GM12878 (cell line): ENCODE results near the gene SSH3. TPM values are rescaled to one million over a fixed set of nuclear protein-coding genes. Genes with fewer than 3 reads are reported as not detected.

Source experiments
- BCL3 ChIP-seq: IDR thresholded peaks from 2 replicates; pipeline ENCODE4 v1.6.1; 2011; ENCODE audit warnings: borderline replicate concordance, low read depth, mild to moderate bottlenecking, moderate library complexity, low read length; ENCODE audit not compliant: insufficient read depth, poor library complexity, severe bottlenecking
- BCLAF1 ChIP-seq: fragments of 450-650 bp; IDR thresholded peaks from 2 replicates; pipeline ENCODE4 v1.6.1; 2017; ENCODE audit warnings: antibody characterized with exemption, mild to moderate bottlenecking, moderate library complexity
- E2F8 ChIP-seq: fragments of 450-650 bp; IDR thresholded peaks from 2 replicates; pipeline ENCODE4 v1.6.1; 2018; ENCODE audit warnings: mild to moderate bottlenecking, low read depth, moderate library complexity; ENCODE audit not compliant: partially characterized antibody
- GABPA ChIP-seq: IDR thresholded peaks from 2 replicates; pipeline ENCODE4 v1.6.1; 2014; ENCODE audit warnings: antibody characterized with exemption, low read depth, mild to moderate bottlenecking, inconsistent platforms
- IRF3 ChIP-seq: fragments of 450-650 bp; IDR thresholded peaks from 2 replicates; pipeline ENCODE4 v1.6.1; 2014; ENCODE audit warnings: mild to moderate bottlenecking
- JUND ChIP-seq: IDR thresholded peaks from 2 replicates; pipeline ENCODE4 v1.6.1; 2012; ENCODE audit warnings: low read depth, mild to moderate bottlenecking, low read length, improper control_type of control experiment, moderate library complexity
- MTA3 ChIP-seq: IDR thresholded peaks from 2 replicates; pipeline ENCODE4 v1.6.1; 2012; ENCODE audit warnings: low read length, inconsistent platforms, borderline replicate concordance
- POLR2A ChIP-seq: IDR thresholded peaks from 2 replicates; pipeline ENCODE4 v1.6.1; 2011; ENCODE audit warnings: low read depth, mild to moderate bottlenecking, low read length
- RB1 ChIP-seq: fragments of 450-650 bp; formaldehyde crosslinking; IDR thresholded peaks from 2 replicates; pipeline ENCODE4 v1.6.1; 2017; ENCODE audit warnings: mild to moderate bottlenecking, borderline replicate concordance
- SPI1 ChIP-seq: IDR thresholded peaks from 2 replicates; pipeline ENCODE4 v1.6.1; 2011; ENCODE audit warnings: low read depth, mild to moderate bottlenecking, low read length, moderate library complexity, borderline replicate concordance; ENCODE audit not compliant: insufficient read depth
- STAT3 ChIP-seq: IDR thresholded peaks from 2 replicates; pipeline ENCODE4 v1.6.1; 2011; ENCODE audit warnings: low read depth, low read length, improper control_type of control experiment
- SUZ12 ChIP-seq: fragments of 200-600 bp; sonication (generic); IDR thresholded peaks from one replicate; pipeline ENCODE4 v1.6.1; 2018; ENCODE audit warnings: antibody characterized with exemption, mild to moderate bottlenecking; ENCODE audit not compliant: unreplicated experiment
- TAF1 ChIP-seq: IDR thresholded peaks from 2 replicates; pipeline ENCODE4 v1.6.1; 2011; ENCODE audit warnings: mild to moderate bottlenecking, low read depth, low read length, borderline replicate concordance
- USF2 ChIP-seq: IDR thresholded peaks from 2 replicates; pipeline ENCODE4 v1.6.1; 2011; ENCODE audit warnings: low read depth, low read length, improper control_type of control experiment, borderline replicate concordance
- ZBTB11 ChIP-seq: fragments of 450-650 bp; formaldehyde crosslinking; IDR thresholded peaks from 2 replicates; pipeline ENCODE4 v1.5.0; 2022; ENCODE audit warnings: mild to moderate bottlenecking, missing genetic modification characterization
- polyA plus RNA-seq, 11 experiments: library from polyadenylated mRNA; depleted of rRNA in 4 of 11; unstranded in 6 of 11; stranded (reverse) in 5 of 11; fragments of >200 nt; fragmentation: Nextera tagmentation in 4 of 11; fragmentation: Illumina TruSeq in 1 of 11; extraction: Ambion mirVana in 4 of 11; extraction: Trizol in 1 of 11; gene quantifications; 1 replicate in 1 of 11; 2 replicates in 10 of 11; pipeline versions ENCODE4 v1.2.1 to v1.2.3, GENCODE V29; 2011 to 2016; ENCODE audit warnings: inconsistent platforms in 2 of 11, missing spikeins in 2 of 11, low read depth in 1 of 11
- total RNA-seq, 4 experiments: library from RNA; depleted of rRNA in 3 of 4; stranded (reverse); fragments of >200 nt in 3 of 4; fragmentation: Illumina TruSeq in 1 of 4; extraction: Trizol in 1 of 4; gene quantifications; 2 replicates each; pipeline versions ENCODE4 v1.2.1 to v1.2.3, GENCODE V29; 2013 to 2021

SSH3 gene
- total and polyA plus RNA-seq, 10 of the 15 experiments (the other 5 are each of a cell fraction or from before 2014, with no cell fraction given) = 0.05 to 0.83 (median 0.28) TPM; not detected in 3

GRCh38 chr11:67268081-67268961 is 35.0 kb upstream of the SSH3 start (continued):
- TF ChIP-seq ZBTB11 (no peak), BCLAF1 (no peak), MTA3 (no peak), GABPA (no peak), JUND (peak; percentile 84), RB1 (no peak), BCL3 (peak; percentile 53), E2F8 (no peak), IRF3 (no peak), TAF1 (no peak), SPI1 (peak; percentile 75), SUZ12 (no peak), POLR2A (peak; percentile 50), STAT3 (0 out of 2 replicates have a peak, but pooled peaks have one; percentile 68), USF2 (no peak)
